GM04504 (cell line): Measurements from ENCODE around the gene FCAMR.

ENCODE experiments used
- DNase-seq: peaks from one replicate; pipeline ENCODE4 v3.0.0-alpha.2; 2012; ENCODE audit warnings: low read depth

Gene FCAMR

DNA sequence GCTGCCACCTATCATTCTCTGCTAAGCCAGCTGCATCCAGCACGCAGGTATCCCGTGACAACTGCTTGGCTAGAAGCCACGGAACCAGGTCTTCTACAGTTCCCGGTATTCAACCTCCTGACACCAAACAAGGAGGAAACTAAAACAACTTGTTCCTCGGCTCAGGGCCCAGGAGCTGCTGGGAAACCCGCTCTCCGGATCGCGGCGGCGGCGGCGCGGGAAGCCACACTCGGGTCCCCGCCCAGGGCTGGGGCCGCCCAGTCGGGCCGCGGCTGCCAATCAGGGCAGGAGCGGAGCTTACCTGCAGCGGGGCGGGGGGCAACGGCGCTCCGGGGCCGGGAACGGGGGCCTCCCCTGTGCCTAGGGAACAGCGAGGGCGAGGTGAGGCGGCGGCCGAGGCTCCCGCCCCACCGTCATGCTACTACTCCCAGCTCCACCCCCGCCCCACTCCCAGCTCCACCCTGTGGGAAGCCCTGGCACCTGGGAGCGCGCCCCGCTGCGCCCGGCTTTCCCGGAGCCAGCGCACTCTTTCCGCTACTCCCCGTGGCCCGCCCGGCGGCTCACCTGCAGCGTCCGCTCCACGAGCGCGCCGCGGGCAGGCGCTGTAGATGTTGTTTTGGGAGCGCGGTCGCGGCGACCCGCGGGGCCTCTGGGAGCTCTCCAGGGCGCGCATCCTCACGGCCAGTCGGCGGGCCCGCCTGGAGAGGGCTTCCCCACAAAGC is 60.9 kb downstream of the FCAMR start:
- no peak for DNase-seq

- DNase-seq: no peak
Measured at GRCh38 chr1:206908038-206908437, 62.2 kb downstream of the FCAMR start.
